Astrocyte of the cerebellum (primary cell): Measurements from ENCODE around the gene GTF2H4.
"Not testable (repeated sequence)": the region's sequence is repeated elsewhere in the genome, so short reads cannot be mapped to it uniquely, and the experiment has no call there.

ENCODE experiments used
- DNase-seq: peaks from one replicate; pipeline ENCODE4 v3.0.0-alpha.2; 2011; ENCODE audit warnings: low read depth
- H3K4me3 ChIP-seq: 2 replicates; pipeline ENCODE4 v1.5.1; 2011; ENCODE audit warnings: mild to moderate bottlenecking, low read depth, low read length, moderate library complexity
- CTCF ChIP-seq: IDR thresholded peaks from 2 replicates; pipeline ENCODE4 v1.5.1; 2012; ENCODE audit warnings: low read length, low read depth, moderate library complexity, mild to moderate bottlenecking; ENCODE audit errors: missing control alignments
- in situ Hi-C: cut with HindIII; loops from 2 replicates; pipeline ENCODE4 v1.10.0; 2017; ENCODE audit warnings: low sequenced_read_pairs

Gene GTF2H4

DNA sequence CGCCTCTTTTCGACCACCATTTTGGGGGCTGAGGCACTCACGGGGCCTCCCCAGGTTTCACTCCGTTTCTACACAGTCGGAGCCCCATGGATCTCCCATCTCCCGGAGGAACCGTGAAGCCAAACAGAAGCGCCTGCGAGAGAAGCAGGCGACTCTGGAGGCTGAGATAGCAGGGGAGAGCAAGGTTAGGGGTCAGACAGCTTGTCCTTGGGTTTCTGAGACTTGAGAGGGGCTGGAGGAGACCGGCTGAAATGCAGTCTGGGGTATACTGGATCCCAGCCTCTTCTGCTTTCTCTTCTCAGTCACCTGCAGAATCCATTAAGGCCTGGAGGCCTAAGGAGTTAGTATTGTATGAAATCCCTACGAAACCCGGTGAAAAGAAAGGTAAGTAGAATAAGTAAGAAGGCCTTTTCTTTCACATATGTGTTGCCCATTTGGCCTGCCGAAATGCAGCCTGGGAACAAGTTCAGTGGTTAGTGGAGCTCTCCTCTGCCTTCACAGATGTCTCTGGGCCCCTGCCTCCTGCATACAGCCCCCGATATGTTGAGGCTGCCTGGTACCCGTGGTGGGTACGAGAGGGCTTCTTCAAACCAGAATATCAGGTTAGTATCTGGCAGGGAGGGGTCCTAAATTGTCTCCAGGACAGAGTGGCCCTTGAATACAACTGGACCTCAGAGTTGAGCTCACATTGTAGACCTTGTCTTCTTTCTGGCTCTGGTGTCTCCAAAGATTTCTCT, 7.0 kb downstream of the GTF2H4 start:
- peak overlapping the region; percentile 55 for H3K4me3 ChIP-seq
- in situ Hi-C loops, result loop anchor here (5.0 kb wide), 1 partner anchor 157 kb away; no protein-coding TSS in a partner anchor
- DNase-seq, result no peak
- TF ChIP-seq CTCF, result no peak

- peak; percentile 75 for TF ChIP-seq CTCF
- H3K4me3 ChIP-seq, result no peak overlapping the region
- in situ Hi-C loops, result loop anchor here (5.0 kb wide), 1 partner anchor 157 kb away; no protein-coding TSS in a partner anchor
- DNase-seq, result peak; percentile 63
Observed at GRCh38 chr6:30915591-30915946, 7.6 kb downstream of the GTF2H4 start.

GRCh38 chr6:30917041-30917440, 9.0 kb downstream of the GTF2H4 start:
- in situ Hi-C loops, result loop anchor here (5.0 kb wide), 1 partner anchor 155 kb away; no protein-coding TSS in a partner anchor
- no peak for DNase-seq
- no peak for TF ChIP-seq CTCF
- no peak overlapping the region for H3K4me3 ChIP-seq

DNA sequence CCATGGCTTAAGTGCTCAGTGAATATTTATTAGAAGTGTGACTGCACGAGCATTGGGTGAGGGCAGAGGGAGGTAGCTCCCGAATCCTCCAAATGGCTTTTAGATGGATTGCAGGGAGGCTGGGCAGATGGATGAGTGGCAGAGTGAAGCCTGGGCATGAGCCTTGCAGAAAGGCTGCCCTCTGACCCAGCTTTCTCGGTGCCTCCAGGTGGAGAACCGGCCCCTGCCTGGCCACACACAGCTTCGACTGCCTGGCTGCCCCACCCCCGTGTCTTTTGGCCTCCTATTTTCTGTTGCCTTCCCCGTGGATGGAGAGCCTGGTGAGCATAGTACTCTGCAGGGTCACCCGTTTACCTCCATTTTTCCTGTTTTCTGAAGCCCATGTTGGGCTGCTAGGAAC, 9.5 kb downstream of the GTF2H4 start:
- H3K4me3 ChIP-seq, result no peak overlapping the region
- TF ChIP-seq CTCF, result no peak
- DNase-seq, result no peak
- in situ Hi-C loops, result loop anchor here (5.0 kb wide), 1 partner anchor 155 kb away; no protein-coding TSS in a partner anchor

DNA sequence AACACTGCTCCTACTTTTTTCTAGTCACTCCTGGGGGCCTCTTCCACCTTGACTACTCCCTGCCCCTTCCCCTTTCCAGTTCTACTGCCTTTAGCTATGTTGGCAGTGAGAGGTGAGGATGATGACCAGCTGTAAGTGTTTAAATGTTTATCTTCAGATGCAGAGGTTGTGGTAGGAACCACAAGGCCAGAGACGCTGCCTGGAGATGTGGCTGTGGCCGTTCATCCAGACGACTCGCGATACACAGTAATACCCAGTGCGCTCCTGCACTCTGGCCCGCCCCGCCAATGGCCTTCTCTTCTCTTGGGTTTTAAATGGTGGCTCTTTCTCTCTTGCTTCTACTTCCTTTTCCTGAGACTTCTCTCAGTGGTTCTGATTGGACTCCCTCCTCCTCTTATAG, 10.7 kb downstream of the GTF2H4 start:
- H3K4me3 ChIP-seq, result no peak overlapping the region
- in situ Hi-C loops, result loop anchor here (5.0 kb wide), 1 partner anchor 154 kb away; no protein-coding TSS in a partner anchor
- TF ChIP-seq CTCF, result no peak
- DNase-seq, result no peak

GRCh38 chr6:30922447-30922852, 14.4 kb downstream of the GTF2H4 start:
- no peak for DNase-seq
- in situ Hi-C loops, result no loop called here
- TF ChIP-seq CTCF, result no peak
- H3K4me3 ChIP-seq, result no peak overlapping the region

DNA sequence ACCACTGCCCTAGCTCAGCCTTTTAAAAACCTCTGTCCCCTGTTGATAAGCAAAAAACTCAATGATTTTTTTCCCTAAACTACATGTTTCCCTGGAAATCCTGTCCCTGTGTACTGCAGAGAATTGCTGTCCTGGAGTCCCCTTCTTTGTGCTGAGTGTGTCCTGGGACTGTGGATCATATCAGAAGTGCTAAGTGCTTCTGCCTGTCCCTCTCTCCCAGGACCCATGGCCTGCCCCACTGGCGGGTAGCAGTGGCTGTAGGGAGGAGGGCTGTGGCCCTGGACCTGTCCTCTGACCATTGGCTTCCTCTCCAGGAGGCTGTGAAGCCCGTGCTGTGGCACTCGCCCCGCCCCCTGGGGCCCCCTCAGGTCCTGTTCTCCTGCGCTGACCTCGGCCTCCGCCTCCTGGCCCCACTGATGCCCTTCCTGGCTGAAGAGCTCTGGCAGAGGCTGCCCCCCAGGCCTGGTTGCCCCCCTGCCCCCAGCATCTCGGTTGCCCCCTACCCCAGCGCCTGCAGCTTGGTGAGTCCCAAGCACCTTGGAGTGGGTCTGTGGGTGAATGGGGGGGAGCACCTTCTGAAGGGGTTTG, 16.1 kb downstream of the GTF2H4 start:
- H3K4me3 ChIP-seq, in situ Hi-C loops, DNase-seq: not testable (repeated sequence)
